Stomach smooth muscle (tissue), 2 donors: ENCODE results near the gene EPS15.
"Not testable (repeated sequence)": the region's sequence is repeated elsewhere in the genome, so short reads cannot be mapped to it uniquely, and the experiment has no call there.

ENCODE experiments used
- H3K27ac ChIP-seq: one replicate; pipeline ENCODE4 v1.7.0; 2013; ENCODE audit warnings: mild to moderate bottlenecking, low read length, inconsistent platforms
- H3K27me3 ChIP-seq, 2 donors: one replicate each; pipeline ENCODE4 v1.7.0; 2013; ENCODE audit warnings: low read length in 2 of 2; ENCODE audit not compliant: insufficient read depth in 2 of 2, control insufficient read depth in 1 of 2
- H3K36me3 ChIP-seq, 2 donors: one replicate each; pipeline ENCODE4 v1.7.0; 2013; ENCODE audit warnings: low read length in 2 of 2; ENCODE audit not compliant: control insufficient read depth in 2 of 2, insufficient read depth in 2 of 2
- H3K4me1 ChIP-seq: one replicate; pipeline ENCODE4 v1.7.0; 2013; ENCODE audit warnings: low read length; ENCODE audit not compliant: control insufficient read depth, insufficient read depth
- H3K4me3 ChIP-seq, 2 donors: one replicate each; pipeline ENCODE4 v1.7.0; 2013; ENCODE audit warnings: low read length in 2 of 2
- H3K9ac ChIP-seq, 2 donors: one replicate each; pipeline ENCODE4 v1.7.0; 2013; ENCODE audit warnings: low read length in 2 of 2, mild to moderate bottlenecking in 1 of 2
- H3K9me3 ChIP-seq, 2 donors: one replicate each; pipeline ENCODE4 v1.7.0; 2013; ENCODE audit warnings: low read length in 2 of 2; ENCODE audit not compliant: control insufficient read depth in 2 of 2
- donor health status: healthy.
- donor health status: Pancreatic carcinoma.

The EPS15 gene

DNA sequence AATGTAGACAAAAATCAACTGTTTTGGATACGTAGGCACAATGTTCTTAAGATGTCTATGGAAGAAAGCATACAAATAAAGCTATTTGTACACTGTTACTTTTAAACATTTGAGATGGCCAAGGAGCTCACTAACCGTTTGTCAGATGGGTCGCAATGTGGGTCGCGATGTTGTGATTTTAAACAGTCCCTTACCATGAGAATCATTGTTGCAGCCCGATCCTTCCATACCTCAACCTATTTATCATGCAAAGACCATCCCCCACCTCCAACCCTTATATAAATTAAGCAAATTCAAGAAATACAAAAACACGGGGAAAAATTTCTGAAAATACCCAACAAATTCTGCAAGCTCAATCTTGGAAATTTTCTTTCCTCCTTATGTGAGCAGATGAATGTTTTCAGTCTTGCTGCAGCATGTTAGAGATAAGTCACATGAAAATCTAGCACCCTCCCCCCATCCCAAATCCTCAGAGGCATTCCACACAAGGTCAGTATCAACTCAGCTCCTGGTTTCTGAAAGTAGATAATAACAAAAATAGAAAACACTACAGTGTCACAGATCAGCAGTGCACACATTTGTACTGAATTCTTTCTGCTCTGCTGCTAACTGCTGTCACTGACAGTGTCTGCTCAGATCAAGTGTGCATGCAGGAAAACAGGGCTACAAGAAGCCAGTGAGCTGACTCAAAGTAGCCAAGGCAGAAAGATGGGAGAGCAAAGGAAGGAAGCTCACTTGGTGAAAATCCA lies 95.8 kb downstream of the EPS15 start:
- Histone ChIP-seq H3K4me3 (no peak overlapping the region), H3K9ac (no peak overlapping the region), H3K27ac (no peak overlapping the region), H3K27me3 (no peaks in the 10 kb centered on the region), H3K9me3 (no peaks in the 10 kb centered on the region), H3K36me3 (peaks cover 0 to 10% of the 10 kb centered on the region in 2 donors), H3K4me1 (no peaks in the 10 kb centered on the region)

DNA sequence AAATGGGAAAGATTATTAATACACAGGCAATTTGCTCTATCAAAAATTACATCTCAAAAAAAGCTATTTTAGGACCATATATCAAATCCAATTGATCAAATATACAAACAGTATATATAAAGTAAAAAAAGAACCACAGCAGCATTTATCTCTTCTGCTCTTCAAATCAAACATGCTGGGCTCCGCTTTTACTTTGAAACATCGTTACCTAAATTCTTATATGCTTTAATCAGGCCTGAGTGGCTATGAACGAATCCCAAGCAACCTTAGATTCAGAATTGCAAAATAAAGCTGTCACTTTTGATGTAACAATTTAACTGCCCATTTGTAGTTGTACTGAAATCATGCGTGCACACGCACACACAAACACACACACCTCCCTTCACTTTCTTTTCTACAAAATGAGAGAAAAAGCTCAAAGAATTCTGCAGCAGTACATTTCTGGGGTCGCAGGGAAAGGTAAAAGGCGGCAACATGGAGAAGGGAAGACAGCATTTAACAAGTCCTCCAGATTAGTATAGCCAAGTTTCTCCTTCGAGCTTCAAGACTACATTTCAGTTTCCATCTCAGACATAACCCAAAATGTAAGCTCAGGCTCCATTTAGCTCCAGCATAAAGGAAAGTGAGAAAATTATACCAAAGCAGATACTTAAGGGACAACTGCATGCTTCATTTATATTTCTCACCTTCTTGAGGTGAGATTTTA lies 96.5 kb downstream of the EPS15 start:
- peaks cover 0 to 9% of the 10 kb centered on the region in 2 donors for H3K36me3 ChIP-seq
- no peak overlapping the region for H3K9ac ChIP-seq
- H3K4me3 ChIP-seq = no peak overlapping the region
- no peak overlapping the region for H3K27ac ChIP-seq
- no peaks in the 10 kb centered on the region for H3K9me3 ChIP-seq
- no peaks in the 10 kb centered on the region for H3K27me3 ChIP-seq
- no peaks in the 10 kb centered on the region for H3K4me1 ChIP-seq

DNA sequence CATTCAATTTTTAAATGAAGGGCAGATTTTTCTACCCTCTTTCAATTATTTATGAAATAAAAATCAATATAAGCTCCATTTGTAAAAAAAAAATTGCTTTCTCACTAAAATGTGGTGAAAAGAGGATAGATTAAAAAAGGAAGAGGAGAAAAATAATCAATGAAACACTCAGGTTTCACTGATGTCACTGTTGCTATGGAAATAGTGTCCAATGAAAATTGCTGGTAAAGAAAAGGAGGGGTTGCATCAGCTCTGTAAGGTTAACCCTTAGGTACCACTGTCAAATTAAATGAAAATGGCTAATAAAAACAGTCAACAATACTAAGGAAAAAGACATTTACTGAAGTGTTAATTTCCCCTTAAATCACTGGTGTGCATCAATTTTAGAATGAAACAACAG lies 97.1 kb downstream of the EPS15 start:
- H3K27ac ChIP-seq = no peak overlapping the region

DNA sequence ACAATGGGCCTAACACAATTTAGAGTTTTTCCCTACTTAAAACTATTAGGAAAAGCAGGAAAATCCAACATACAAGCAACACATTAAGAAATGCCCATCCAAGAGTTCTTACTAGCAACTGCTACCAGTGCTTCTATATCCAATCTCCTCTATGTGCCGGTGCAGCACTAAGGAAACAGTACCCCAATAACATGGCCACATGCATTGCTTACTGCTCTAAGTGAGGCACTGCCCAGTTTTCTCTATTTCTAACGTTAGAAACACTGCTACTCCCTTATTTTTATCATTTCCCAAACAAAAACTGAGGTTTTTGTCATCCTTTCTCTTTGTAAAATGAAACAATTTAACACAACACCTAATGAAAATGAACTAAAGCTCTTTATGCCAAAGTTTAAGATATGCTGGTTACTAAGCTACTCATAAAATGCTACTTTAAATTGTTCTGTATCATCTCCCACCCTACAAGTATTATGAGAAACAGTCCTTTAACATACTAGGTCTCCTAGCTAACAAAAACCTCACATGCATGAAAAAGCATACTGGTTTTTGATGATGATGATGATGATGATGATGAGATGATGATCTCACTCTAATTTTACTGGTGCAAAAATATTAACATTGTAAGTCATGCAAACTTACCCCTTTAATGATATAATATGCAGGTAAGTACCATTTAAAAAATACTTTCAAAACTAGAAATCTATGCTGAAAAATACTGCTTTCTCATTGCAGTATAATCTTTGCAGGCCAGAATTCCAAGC lies 98.0 kb downstream of the EPS15 start:
- peaks cover 0 to 6% of the 10 kb centered on the region in 2 donors for H3K36me3 ChIP-seq
- no peak overlapping the region for H3K9ac ChIP-seq
- H3K4me3 ChIP-seq = no peak overlapping the region
- no peak overlapping the region for H3K27ac ChIP-seq
- no peaks in the 10 kb centered on the region for H3K9me3 ChIP-seq
- H3K4me1 ChIP-seq = no peaks in the 10 kb centered on the region
- H3K27me3 ChIP-seq = no peaks in the 10 kb centered on the region

More for the DNA sequence above, 97.1 kb downstream of the EPS15 start:
- H3K36me3 ChIP-seq = peaks cover 0 to 6% of the 10 kb centered on the region in 2 donors
- no peaks in the 10 kb centered on the region for H3K27me3 ChIP-seq
- H3K4me1 ChIP-seq = no peaks in the 10 kb centered on the region
- no peak overlapping the region for H3K4me3 ChIP-seq
- no peak overlapping the region for H3K9ac ChIP-seq
- H3K9me3 ChIP-seq = no peaks in the 10 kb centered on the region

DNA sequence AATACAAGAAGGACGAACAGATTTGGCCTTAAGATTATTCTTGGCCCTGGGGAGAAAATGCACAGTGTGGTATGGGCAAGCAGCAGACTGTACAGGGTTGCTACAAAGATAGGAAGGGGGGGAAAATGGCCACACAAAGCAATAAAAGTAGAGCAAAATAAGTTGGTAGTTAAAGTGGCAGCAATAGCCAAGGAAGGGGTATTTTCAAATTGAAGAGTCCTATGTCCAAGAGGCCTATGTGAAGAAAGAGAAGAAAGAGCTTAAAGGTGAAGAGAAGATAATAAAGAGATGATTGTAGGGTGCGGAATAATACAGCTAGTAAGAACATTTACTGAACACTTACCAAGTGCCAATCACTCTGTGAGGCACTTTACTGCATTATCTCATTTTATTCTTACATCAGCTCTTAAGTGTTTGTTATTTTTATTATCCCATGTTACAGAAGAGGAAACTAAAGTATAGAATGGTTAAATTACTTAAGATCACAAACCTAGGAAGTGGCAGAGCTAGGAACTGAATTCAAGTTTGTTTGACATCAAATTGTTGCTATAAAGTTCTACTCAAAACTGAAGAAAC lies 100.6 kb downstream of the EPS15 start:
- Histone ChIP-seq H3K9ac (no peak overlapping the region), H3K4me1 (no peaks in the 10 kb centered on the region), H3K36me3 (peaks cover 0 to 6% of the 10 kb centered on the region in 2 donors), H3K27ac (no peak overlapping the region), H3K27me3 (no peaks in the 10 kb centered on the region), H3K9me3 (no peaks in the 10 kb centered on the region), H3K4me3 (no peak overlapping the region)

DNA sequence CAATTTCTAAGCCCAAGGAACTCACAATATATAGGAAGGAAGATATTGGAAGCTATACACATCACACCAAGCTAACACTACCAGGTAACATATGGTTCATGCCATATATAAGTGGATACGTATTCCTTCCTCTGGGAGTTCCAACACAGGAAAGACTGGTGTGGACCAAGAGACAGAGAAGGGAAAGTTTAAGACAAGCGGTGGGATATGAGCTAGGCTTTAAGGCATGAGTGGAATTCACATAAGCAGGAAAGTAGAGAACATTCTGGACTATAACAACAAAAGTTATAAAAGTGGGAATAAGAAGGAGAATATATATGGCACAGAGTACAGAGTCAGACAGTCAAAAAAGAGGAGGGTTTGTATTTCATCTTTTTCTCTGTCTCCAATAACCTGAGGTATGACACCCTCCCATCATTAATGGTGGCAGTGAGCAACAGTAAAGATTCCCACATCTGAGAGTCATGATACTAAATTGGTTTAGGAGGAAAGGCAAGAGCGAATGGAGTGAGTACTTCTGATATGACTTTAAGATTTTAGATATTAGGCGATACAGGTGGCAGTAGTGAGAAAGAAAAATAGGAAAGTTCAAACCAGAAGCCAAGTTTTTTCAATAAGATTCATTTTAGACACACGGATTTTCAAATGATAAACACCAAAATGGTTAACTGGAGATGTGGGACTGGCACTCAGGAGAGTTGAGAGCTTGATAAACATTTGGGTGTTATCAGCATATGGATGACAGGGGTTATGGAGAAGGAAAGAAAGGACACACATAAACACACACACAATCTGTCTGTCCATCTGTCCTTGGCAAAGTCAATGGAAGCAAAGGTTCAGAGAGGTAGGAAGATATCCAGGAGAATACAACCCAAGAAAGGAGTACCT lies 101.3 kb downstream of the EPS15 start:
- Histone ChIP-seq H3K4me1 (no peaks in the 10 kb centered on the region), H3K27ac (no peak overlapping the region), H3K36me3 (peaks cover 0 to 6% of the 10 kb centered on the region in 2 donors)

DNA sequence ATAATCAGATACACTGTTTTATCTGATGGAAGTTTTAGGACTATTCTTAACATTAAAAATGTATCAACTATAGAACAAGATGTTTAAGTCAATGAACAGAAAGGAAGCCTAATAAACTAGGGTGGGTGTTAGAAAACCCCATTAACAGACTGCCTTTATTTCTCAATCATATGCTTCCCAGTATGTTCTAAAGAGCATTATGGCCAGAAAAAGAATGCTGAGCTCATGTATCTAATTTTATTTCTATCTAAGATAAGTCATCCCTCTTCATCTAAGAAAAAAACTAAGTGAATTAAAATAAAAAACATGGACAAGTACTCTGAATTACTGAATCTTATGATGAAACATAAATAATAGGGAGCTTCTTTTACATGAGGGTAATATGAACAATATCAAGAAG lies 102.2 kb downstream of the EPS15 start:
- Histone ChIP-seq H3K4me3 (no peak overlapping the region), H3K36me3 (peaks cover 0 to 6% of the 10 kb centered on the region in 2 donors), H3K9me3 (no peaks in the 10 kb centered on the region), H3K27me3 (no peaks in the 10 kb centered on the region), H3K4me1 (no peaks in the 10 kb centered on the region), H3K27ac (no peak overlapping the region), H3K9ac (no peak overlapping the region)

More for the DNA sequence above, 101.3 kb downstream of the EPS15 start:
- no peak overlapping the region for H3K4me3 ChIP-seq
- no peaks in the 10 kb centered on the region for H3K27me3 ChIP-seq
- no peak overlapping the region for H3K9ac ChIP-seq
- no peaks in the 10 kb centered on the region for H3K9me3 ChIP-seq

DNA sequence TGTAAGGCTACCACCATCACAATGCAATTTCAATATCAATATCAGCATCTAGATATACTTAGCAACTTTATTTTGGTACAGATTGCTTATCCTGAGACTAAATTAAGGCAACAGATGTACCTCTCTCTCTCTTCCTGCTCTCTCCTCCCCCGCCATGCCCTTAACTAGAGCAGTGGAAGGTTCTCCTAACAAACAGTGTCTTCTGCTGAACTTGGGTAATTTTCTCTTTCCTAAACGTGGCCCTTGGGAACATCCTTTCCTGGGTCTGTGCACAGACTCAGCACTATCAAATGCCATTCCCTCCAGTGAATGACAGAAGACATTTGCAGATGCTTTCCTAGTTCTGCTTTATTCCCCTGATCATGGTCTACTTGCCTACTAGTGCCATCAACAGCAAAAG lies 103.1 kb downstream of the EPS15 start:
- peaks cover 0 to 6% of the 10 kb centered on the region in 2 donors for H3K36me3 ChIP-seq
- no peak overlapping the region for H3K9ac ChIP-seq
- H3K27me3 ChIP-seq = no peaks in the 10 kb centered on the region
- H3K4me1 ChIP-seq = no peaks in the 10 kb centered on the region
- no peak overlapping the region for H3K4me3 ChIP-seq
- no peak overlapping the region for H3K27ac ChIP-seq
- H3K9me3 ChIP-seq = no peaks in the 10 kb centered on the region

DNA sequence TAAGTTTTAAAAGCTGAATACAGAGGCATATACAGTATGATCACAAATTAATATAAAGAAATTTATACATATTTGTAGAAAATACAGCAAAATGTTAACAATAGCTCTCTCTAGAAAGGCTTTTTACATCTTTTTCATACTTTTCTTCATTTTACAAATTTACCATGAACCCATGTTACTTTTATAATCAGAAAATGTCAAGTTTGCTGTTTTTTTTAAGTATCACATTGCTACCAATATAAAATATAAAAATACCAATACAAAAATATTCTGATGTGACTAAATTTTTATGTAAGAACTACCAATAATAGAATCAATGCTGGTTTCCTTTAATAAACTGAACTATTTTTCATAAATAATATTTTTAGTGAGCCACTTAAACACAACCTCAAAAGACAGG lies 104.3 kb downstream of the EPS15 start:
- Histone ChIP-seq H3K9ac (no peak overlapping the region), H3K9me3 (no peaks in the 10 kb centered on the region), H3K4me1 (no peaks in the 10 kb centered on the region), H3K4me3 (no peak overlapping the region), H3K36me3 (peaks cover 0 to 2% of the 10 kb centered on the region in 2 donors), H3K27me3 (no peaks in the 10 kb centered on the region), H3K27ac (no peak overlapping the region)

DNA sequence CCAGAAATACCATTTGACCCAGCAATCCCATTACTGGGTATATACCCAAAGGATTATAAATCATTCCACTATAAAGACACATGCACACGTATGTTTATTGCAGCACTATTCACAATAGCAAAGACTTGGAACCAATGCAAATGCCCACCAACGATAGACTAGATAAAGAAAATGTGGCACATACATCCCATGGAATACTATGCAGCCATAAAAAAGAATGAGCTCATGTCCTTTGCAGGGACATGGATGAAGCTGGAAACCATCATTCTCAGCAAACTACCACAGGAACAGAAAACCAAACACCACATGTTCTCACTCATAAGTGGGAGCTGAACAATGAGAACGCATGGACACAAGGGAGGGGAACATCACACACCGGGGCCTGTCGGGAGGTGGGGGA lies 107.2 kb downstream of the EPS15 start:
- H3K9me3 ChIP-seq, H3K27me3 ChIP-seq, H3K4me3 ChIP-seq, H3K27ac ChIP-seq, H3K9ac ChIP-seq, H3K4me1 ChIP-seq: not testable (repeated sequence)
- peaks cover 4 to 11% of the 10 kb centered on the region in 2 donors for H3K36me3 ChIP-seq
